Measurements from ENCODE around the gene POLE2.
"Not testable (repeated sequence)": the region's sequence is repeated elsewhere in the genome, so short reads cannot be mapped to it uniquely, and the experiment has no call there.

DNA sequence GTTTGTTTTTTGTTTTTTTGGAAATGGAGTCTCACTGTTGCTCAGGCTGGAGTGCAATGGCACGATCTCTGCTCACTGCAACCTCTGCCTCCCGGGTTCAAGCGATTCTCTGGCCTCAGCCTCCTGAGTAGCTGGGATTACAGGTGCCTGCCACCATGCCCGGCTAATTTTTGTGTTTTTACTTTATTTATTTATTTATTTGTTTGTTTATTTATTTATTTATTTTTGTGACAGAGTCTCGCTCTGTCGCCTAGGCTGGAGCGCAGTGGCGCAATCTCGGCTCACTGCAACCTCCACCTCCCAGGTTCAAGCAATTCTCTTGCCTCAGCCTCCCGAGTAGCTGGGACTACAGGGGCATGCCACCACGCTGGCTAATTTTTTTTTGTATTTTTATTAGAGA lies 23.0 kb upstream of the POLE2 start:
- TF ChIP-seq, protein P1, sequence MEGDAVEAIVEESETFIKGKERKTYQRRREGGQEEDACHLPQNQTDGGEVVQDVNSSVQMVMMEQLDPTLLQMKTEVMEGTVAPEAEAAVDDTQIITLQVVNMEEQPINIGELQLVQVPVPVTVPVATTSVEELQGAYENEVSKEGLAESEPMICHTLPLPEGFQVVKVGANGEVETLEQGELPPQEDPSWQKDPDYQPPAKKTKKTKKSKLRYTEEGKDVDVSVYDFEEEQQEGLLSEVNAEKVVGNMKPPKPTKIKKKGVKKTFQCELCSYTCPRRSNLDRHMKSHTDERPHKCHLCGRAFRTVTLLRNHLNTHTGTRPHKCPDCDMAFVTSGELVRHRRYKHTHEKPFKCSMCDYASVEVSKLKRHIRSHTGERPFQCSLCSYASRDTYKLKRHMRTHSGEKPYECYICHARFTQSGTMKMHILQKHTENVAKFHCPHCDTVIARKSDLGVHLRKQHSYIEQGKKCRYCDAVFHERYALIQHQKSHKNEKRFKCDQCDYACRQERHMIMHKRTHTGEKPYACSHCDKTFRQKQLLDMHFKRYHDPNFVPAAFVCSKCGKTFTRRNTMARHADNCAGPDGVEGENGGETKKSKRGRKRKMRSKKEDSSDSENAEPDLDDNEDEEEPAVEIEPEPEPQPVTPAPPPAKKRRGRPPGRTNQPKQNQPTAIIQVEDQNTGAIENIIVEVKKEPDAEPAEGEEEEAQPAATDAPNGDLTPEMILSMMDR (conservative IDR thresholded peaks at IDR 0.05) = not testable (repeated sequence)
- TF ChIP-seq EZH2 (IDR thresholded peaks at IDR 0.05; ENCODE audit: low read depth) = not testable (repeated sequence)
